ENCODE results near the gene MRAS.
"Not testable (repeated sequence)": the region's sequence is repeated elsewhere in the genome, so short reads cannot be mapped to it uniquely, and the experiment has no call there.

DNA sequence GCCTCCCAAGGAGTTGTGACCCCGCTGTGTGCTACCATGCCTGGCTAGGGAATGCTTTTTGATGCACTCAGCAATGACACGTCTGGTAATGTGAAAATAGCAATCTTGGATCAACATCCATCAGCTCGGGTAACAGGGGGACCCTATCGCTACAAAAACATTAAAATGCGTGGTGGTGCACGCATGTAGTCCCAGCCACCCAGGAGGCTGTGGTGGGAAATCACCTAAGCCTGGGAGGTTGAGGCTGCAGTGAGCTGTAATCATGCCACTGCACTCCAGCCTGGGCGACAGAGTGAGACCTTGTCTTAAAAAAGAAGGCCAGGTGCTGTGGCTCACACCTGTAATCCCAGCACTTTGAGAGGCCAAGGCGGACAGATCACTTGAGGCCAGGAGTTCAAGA lies 105.6 kb downstream of the MRAS start:
- not testable (repeated sequence) for TF ChIP-seq CTCF (conservative IDR thresholded peaks at IDR 0.05); EZH2 (IDR thresholded peaks at IDR 0.05; ENCODE audit: low read depth)
